22Rv1 (cell line): Measurements from ENCODE around the gene DCLK1.

Source experiments
- H3K27ac ChIP-seq: fragments of 450-650 bp; 2 replicates; pipeline ENCODE4 v1.5.1; 2017
- ZFX ChIP-seq: fragments of 450-650 bp; IDR thresholded peaks from 2 replicates; pipeline ENCODE4 v1.6.1; 2017; ENCODE audit warnings: antibody characterized with exemption, borderline replicate concordance
- TF ChIP-seq, protein P1 (sequence below): fragments of 450-650 bp; IDR thresholded peaks from 2 replicates; pipeline ENCODE4 v1.5.1; 2017; ENCODE audit warnings: mild to moderate bottlenecking

DCLK1 gene

DNA sequence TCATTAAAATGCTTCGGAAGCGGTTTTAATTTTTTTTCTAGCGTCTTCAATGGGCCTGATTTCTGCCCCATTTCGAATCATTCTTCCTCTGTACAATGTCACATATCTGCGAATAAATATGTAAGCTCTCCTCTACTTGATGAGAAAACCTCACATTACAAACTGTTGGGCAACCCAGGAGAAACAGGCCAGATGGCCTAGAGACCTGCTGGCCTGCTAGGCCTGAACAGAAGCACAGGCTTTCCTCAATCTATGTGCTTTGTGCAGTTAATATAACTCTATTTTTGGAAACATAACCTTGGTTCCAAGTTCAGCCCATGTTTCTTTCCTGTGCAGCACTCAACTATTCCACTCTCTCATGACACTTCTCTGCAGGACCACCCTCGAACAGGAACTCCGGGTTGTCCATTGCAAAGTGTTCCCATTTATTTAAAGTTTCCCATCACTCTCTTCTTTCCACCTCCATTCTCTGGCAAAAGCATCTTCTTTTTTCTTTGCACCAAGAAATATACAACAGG, 42.0 kb downstream of the DCLK1 start:
- TF ChIP-seq, protein P1, sequence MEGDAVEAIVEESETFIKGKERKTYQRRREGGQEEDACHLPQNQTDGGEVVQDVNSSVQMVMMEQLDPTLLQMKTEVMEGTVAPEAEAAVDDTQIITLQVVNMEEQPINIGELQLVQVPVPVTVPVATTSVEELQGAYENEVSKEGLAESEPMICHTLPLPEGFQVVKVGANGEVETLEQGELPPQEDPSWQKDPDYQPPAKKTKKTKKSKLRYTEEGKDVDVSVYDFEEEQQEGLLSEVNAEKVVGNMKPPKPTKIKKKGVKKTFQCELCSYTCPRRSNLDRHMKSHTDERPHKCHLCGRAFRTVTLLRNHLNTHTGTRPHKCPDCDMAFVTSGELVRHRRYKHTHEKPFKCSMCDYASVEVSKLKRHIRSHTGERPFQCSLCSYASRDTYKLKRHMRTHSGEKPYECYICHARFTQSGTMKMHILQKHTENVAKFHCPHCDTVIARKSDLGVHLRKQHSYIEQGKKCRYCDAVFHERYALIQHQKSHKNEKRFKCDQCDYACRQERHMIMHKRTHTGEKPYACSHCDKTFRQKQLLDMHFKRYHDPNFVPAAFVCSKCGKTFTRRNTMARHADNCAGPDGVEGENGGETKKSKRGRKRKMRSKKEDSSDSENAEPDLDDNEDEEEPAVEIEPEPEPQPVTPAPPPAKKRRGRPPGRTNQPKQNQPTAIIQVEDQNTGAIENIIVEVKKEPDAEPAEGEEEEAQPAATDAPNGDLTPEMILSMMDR: no peak
- no peak for TF ChIP-seq ZFX
- no peak overlapping the region for H3K27ac ChIP-seq

DNA sequence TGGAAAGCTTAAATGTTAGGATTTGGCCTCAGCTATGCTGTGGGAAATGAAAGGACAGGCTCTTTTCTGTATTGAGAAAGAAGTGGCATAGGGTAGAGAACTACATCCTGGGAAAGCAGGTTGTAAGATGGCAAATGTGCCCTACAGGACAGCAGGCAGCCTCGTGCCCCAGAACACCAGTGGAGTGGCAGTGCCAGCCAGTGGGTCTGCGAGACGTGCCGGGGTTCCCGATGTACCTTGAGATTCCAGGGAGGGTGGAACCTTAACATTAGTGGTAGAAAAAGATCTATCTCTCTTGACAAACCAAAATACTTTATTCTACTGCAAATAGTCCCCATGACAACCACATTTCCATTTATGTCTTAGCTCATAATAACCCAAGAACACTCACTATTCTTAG, 42.7 kb downstream of the DCLK1 start:
- TF ChIP-seq ZFX: no peak
- TF ChIP-seq, protein P1: no peak
- H3K27ac ChIP-seq: no peak overlapping the region

GRCh38 chr13:36088001-36088400, 43.2 kb downstream of the DCLK1 start:
- no peak for TF ChIP-seq ZFX
- TF ChIP-seq, protein P1: no peak
- no peak overlapping the region for H3K27ac ChIP-seq

DNA sequence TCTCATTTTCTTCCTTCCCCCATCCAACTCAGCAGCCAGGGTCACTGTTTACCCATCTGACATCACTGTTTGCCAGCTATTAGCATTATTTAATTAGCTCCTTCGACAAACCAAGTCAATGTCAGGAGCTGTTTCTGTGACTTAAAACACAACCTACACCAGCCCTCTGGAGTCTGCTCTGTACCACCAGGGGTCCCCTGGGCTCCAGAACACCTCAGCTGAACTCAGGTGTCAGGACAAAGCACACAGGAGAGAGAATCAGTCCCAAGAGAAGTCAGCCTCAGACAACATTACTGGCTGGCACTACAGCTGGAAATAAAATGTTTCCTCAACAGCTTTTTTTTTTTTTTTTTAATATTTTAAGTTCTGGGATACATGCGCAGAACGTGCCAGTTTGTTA, 45.1 kb downstream of the DCLK1 start:
- no peak for TF ChIP-seq ZFX
- TF ChIP-seq, protein P1: no peak
- H3K27ac ChIP-seq: no peak overlapping the region

GRCh38 chr13:36084131-36084530, 47.1 kb downstream of the DCLK1 start:
- TF ChIP-seq, protein P1: no peak
- TF ChIP-seq ZFX: no peak
- H3K27ac ChIP-seq: no peak overlapping the region

DNA sequence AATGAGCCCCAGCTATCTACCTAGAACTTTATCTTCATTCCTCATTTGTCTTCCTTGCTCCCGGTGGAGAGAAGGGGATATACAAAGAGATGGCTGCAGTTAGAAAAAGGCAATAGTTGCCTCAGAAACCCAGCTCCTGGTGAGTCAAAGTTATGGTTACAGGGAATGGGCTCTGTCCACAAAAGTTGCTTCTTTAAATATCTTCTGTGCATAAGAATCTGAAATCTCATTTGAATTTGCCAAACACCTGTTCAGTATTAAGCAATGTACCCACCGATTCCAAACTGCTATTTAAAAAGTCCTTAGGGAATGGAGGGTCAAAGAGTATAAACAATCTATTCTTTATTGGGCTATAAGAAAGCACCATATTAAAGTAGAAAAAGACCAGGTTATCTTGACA, 48.4 kb downstream of the DCLK1 start:
- TF ChIP-seq ZFX: no peak
- TF ChIP-seq, protein P1: no peak
- H3K27ac ChIP-seq: no peak overlapping the region

GRCh38 chr13:36082396-36082795, 48.8 kb downstream of the DCLK1 start:
- TF ChIP-seq ZFX: no peak
- TF ChIP-seq, protein P1: no peak
- no peak overlapping the region for H3K27ac ChIP-seq
